Endothelial cell of umbilical vein (primary cell): ENCODE results near the gene GANC. TPM values are rescaled to one million over a fixed set of nuclear protein-coding genes. Genes with fewer than 3 reads are reported as not detected.
"Not testable (repeated sequence)": the region's sequence is repeated elsewhere in the genome, so short reads cannot be mapped to it uniquely, and the experiment has no call there.

ENCODE experiments used
- BruUV-seq: library from RNA; stranded (reverse); fragments of 400-500 nt; replicated peaks from 2 replicates; lab custom pipeline; 2021; lab: Mats Ljungman, UMichigan
- CTCF ChIA-PET: fragments of 300-600, 350-600 bp; sonication (Branson Sonifier 250); formaldehyde crosslinking; loops from one replicate; lab custom pipeline; 2021; ENCODE audit warnings: antibody characterized with exemption, inconsistent platforms; lab: Charles Lee
- POLR2A ChIA-PET: fragments of 300-600, 350-600 bp; sonication (Branson Sonifier 250); formaldehyde crosslinking; loops from one replicate; lab custom pipeline; 2021; ENCODE audit warnings: antibody characterized with exemption, inconsistent platforms; lab: Charles Lee
- DNase-seq: peaks from one replicate; pipeline ENCODE4 v3.0.0-alpha.2; 2011; ENCODE audit warnings: low read depth, low spot score
- FAIRE-seq: peaks from 2 replicates; lab custom pipeline; 2011; peaks lifted over from hg19 to GRCh38; lab: Jason Lieb, UNC
- H2AFZ ChIP-seq: 2 replicates; pipeline ENCODE4 v1.6.0; 2012; ENCODE audit warnings: low read depth, low read length, control low read depth, inconsistent platforms
- H3K27ac ChIP-seq: 2 replicates; pipeline ENCODE4 v1.5.1; 2011; ENCODE audit warnings: low read depth, mild to moderate bottlenecking, control low read depth, low read length, moderate library complexity; ENCODE audit not compliant: insufficient read depth
- H3K27me3 ChIP-seq, 2 experiments: 2 replicates each; pipeline versions ENCODE4 v1.6.0 to v1.6.1; 2011; ENCODE audit warnings: low read length in 2 of 2, mixed read lengths in 1 of 2; ENCODE audit not compliant: control insufficient read depth in 2 of 2, insufficient read depth in 2 of 2
- H3K36me3 ChIP-seq, 2 experiments: 2 replicates in 1 of 2; 3 replicates in 1 of 2; pipeline ENCODE4 v1.5.1; 2011; ENCODE audit warnings: low read length in 2 of 2, mild to moderate bottlenecking in 1 of 2, moderate library complexity in 1 of 2; ENCODE audit not compliant: control insufficient read depth in 2 of 2, insufficient read depth in 2 of 2; ENCODE audit errors: extremely low read depth in 1 of 2
- H3K4me1 ChIP-seq: 3 replicates; pipeline ENCODE4 v1.5.1; 2011; ENCODE audit warnings: mild to moderate bottlenecking, low read length; ENCODE audit not compliant: control insufficient read depth, insufficient read depth; ENCODE audit errors: extremely low read depth
- H3K4me2 ChIP-seq: 2 replicates; pipeline ENCODE4 v1.6.1; 2011; ENCODE audit warnings: low read length, control low read depth, mixed read lengths; ENCODE audit not compliant: insufficient read depth
- H3K4me3 ChIP-seq, 3 experiments: fragments of 200-600 bp in 1 of 3; sonication (generic), shearing (Covaris generic) in 1 of 3; replicated peaks in 1 of 3; 2 replicates each; pipeline ENCODE4 v1.5.1; 2011 to 2016; ENCODE audit warnings: control low read depth in 3 of 3, low read length in 3 of 3, mild to moderate bottlenecking in 2 of 3, inconsistent platforms in 1 of 3, low read depth in 1 of 3, moderate library complexity in 1 of 3; ENCODE audit not compliant: insufficient read depth in 1 of 3
- H3K79me2 ChIP-seq: 2 replicates; pipeline ENCODE4 v1.6.0; 2012; ENCODE audit warnings: low read length, inconsistent platforms; ENCODE audit not compliant: control insufficient read depth, insufficient read depth
- H3K9ac ChIP-seq: replicated peaks from 2 replicates; pipeline ENCODE3; 2011; ENCODE audit warnings: low read length, control low read depth; ENCODE audit not compliant: insufficient read depth; ENCODE audit errors: extremely low read depth
- H3K9me1 ChIP-seq: replicated peaks from 3 replicates; pipeline ENCODE4 v1.6.0; 2011; ENCODE audit warnings: mild to moderate bottlenecking, low read length; ENCODE audit not compliant: control insufficient read depth, insufficient read depth; ENCODE audit errors: extremely low read depth
- H3K9me3 ChIP-seq: replicated peaks from 2 replicates; pipeline ENCODE4 v1.5.1; 2012; ENCODE audit warnings: low read length, inconsistent platforms; ENCODE audit not compliant: control insufficient read depth, insufficient read depth
- H4K20me1 ChIP-seq: replicated peaks from 2 replicates; pipeline ENCODE3; 2011; ENCODE audit warnings: mild to moderate bottlenecking, low read length; ENCODE audit not compliant: control insufficient read depth, insufficient read depth; ENCODE audit errors: extremely low read depth
- CTCF ChIP-seq, 2 donors: IDR thresholded peaks; 1 replicate in 1 of 2; 2 replicates in 1 of 2; pipeline ENCODE4 v1.5.1; 2011; ENCODE audit warnings: low read length in 2 of 2, mild to moderate bottlenecking in 2 of 2, moderate library complexity in 2 of 2, control low read depth in 1 of 2, inconsistent platforms in 1 of 2, low read depth in 1 of 2; ENCODE audit not compliant: insufficient read depth in 1 of 2; ENCODE audit errors: extremely low read depth in 1 of 2
- EZH2 ChIP-seq: IDR thresholded peaks from 2 replicates; pipeline ENCODE4 v1.6.1; 2012; ENCODE audit warnings: borderline replicate concordance, low read depth, mild to moderate bottlenecking, moderate library complexity, low read length, inconsistent platforms; ENCODE audit not compliant: severe bottlenecking
- FOS ChIP-seq: IDR thresholded peaks from 2 replicates; pipeline ENCODE4 v1.6.1; 2011; ENCODE audit warnings: mild to moderate bottlenecking, low read length, moderate library complexity, borderline replicate concordance; ENCODE audit not compliant: insufficient read depth
- GATA2 ChIP-seq: IDR thresholded peaks from 2 replicates; pipeline ENCODE4 v1.7.0; 2011; ENCODE audit warnings: low read depth, mild to moderate bottlenecking, moderate library complexity, mixed read lengths, low read length; ENCODE audit not compliant: insufficient read length, insufficient read depth
- JUN ChIP-seq: IDR thresholded peaks from 2 replicates; pipeline ENCODE4 v1.6.1; 2011; ENCODE audit warnings: borderline replicate concordance, low read depth; ENCODE audit not compliant: insufficient read length, insufficient read depth
- MYC ChIP-seq: IDR thresholded peaks from one replicate; pipeline ENCODE4 v1.6.1; 2011; ENCODE audit warnings: mild to moderate bottlenecking, low read depth, low read length
- POLR2A ChIP-seq: IDR thresholded peaks from 2 replicates; pipeline ENCODE4 v1.6.1; 2012; ENCODE audit warnings: low read depth, mild to moderate bottlenecking, control low read depth, low read length
- POLR2AphosphoS5 ChIP-seq: IDR thresholded peaks from 2 replicates; pipeline ENCODE4 v1.6.1; 2012; ENCODE audit warnings: low read depth, mild to moderate bottlenecking, control low read depth, low read length, moderate library complexity; ENCODE audit not compliant: insufficient read depth
- dilution Hi-C: fragments of 300-500 bp; cut with MboI; formaldehyde crosslinking; loops from one replicate; pipeline ENCODE4 v1.15.0; 2019; ENCODE audit warnings: low sequenced_read_pairs; ENCODE audit not compliant: extremely low pct_ligation_motif_present
- intact Hi-C: fragments of 100-400 bp; cut with micrococcal nuclease; formaldehyde crosslinking; loops from one replicate; pipeline ENCODE4 v1.10.0; 2022
- polyA plus RNA-seq, 4 experiments: library from polyadenylated mRNA; depleted of rRNA in 3 of 4; stranded (reverse) in 3 of 4; unstranded in 1 of 4; fragments of >200 nt; gene quantifications; 2 replicates each; pipeline versions ENCODE4 v1.2.1 to v1.2.3, GENCODE V29; 2011 to 2012; ENCODE audit warnings: missing spikeins in 1 of 4
- total RNA-seq: library from RNA; stranded (reverse); gene quantifications from 2 replicates; pipeline ENCODE4 v1.2.3, GENCODE V29; 2021
- TF ChIP-seq, protein P1 (sequence below): IDR thresholded peaks from 2 replicates; pipeline ENCODE4 v1.6.1; 2011; ENCODE audit not compliant: insufficient read depth, insufficient read length

The GANC gene
- total and polyA plus RNA-seq, 2 donors (not counting 3 experiments of a cell fraction or from before 2014, with no cell fraction given), result 8.5 to 17.8 TPM

GRCh38 chr15:42315521-42315920, 42.5 kb downstream of the GANC start:
- CTCF ChIA-PET, result no interaction called here
- Histone ChIP-seq H3K9me3 (no peaks in the 10 kb centered on the region), H3K4me3 (no peak overlapping the region), H2AFZ (no peak overlapping the region), H3K27ac (no peak overlapping the region), H3K79me2 (no peaks in the 10 kb centered on the region), H3K36me3 (no peaks in the 10 kb centered on the region), H3K4me2 (no peak overlapping the region), H3K4me1 (no peaks in the 10 kb centered on the region), H3K27me3 (no peaks in the 10 kb centered on the region), H4K20me1 (no peaks in the 10 kb centered on the region), H3K9me1 (no peaks in the 10 kb centered on the region), H3K9ac (no peak overlapping the region)
- TF ChIP-seq GATA2, result no peak
- no peak for TF ChIP-seq JUN
- TF ChIP-seq, protein P1, sequence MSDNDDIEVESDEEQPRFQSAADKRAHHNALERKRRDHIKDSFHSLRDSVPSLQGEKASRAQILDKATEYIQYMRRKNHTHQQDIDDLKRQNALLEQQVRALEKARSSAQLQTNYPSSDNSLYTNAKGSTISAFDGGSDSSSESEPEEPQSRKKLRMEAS, result no peak
- TF ChIP-seq MYC, result no peak
- TF ChIP-seq POLR2AphosphoS5, result no peak
- no peak for TF ChIP-seq POLR2A
- no peak for TF ChIP-seq EZH2
- no peak for TF ChIP-seq FOS
- TF ChIP-seq CTCF (IDR thresholded peaks at IDR 0.05; ENCODE audit: extremely low read depth in 1 of 2, insufficient read depth in 1 of 2, low read depth in 1 of 2, low read length in 2 of 2), result no peak
- FAIRE-seq (no peak), DNase-seq (no peak)
- intact Hi-C loops (no loop called here), dilution Hi-C loops (no loop called here)
- POLR2A ChIA-PET, result no interaction called here
- BruUV-seq, result no TSS peak

GRCh38 chr15:42316282-42316805, 43.3 kb downstream of the GANC start:
- BruUV-seq, POLR2A ChIA-PET, H3K9me3 ChIP-seq, dilution Hi-C loops, H2AFZ ChIP-seq, CTCF ChIA-PET, H3K9me1 ChIP-seq, H3K36me3 ChIP-seq, H3K4me3 ChIP-seq, H3K9ac ChIP-seq, H3K79me2 ChIP-seq, H3K4me2 ChIP-seq, DNase-seq, intact Hi-C loops, H3K27me3 ChIP-seq, H3K4me1 ChIP-seq, H3K27ac ChIP-seq, FAIRE-seq, H4K20me1 ChIP-seq: not testable (repeated sequence)
